NCI-H446 treated with DMSO at 0.1 percent for 48 hours (cell line): ENCODE results near the gene KRTAP13-1.
A peak's percentile ranks its signal among the peaks of the same experiment; 100 is the strongest.

Experiments
- DNase-seq: peaks from one replicate; lab custom pipeline; 2025; lab: John Stamatoyannopoulos, UW

KRTAP13-1 gene, protein sequence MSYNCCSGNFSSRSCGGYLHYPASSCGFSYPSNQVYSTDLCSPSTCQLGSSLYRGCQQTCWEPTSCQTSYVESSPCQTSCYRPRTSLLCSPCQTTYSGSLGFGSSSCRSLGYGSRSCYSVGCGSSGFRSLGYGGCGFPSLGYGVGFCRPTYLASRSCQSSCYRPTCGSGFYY

DNA sequence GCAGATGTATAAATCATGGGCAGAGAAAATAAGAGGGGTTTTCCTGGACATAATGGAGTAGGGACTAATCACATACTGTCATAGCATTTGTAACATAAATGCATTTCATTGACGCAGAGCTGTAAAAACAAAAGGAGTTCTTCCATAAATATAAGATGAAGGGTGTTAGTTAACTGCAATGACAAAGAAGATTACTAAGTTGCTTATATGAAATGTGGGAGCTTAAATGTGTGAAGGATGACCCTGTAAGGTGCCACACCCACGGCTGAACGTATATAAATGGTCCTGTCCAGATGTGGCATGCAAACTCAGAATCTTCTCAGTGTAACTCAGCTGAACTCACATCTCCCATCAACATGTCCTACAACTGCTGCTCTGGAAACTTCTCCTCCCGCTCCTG, at the start of gene KRTAP13-1:
Gene KRTAP13-1 (plus strand): TSS at position 301 of the 400 bp plus-strand sequence. CDS start 56 bp downstream, at position 357.
- DNase-seq = no peak

DNA sequence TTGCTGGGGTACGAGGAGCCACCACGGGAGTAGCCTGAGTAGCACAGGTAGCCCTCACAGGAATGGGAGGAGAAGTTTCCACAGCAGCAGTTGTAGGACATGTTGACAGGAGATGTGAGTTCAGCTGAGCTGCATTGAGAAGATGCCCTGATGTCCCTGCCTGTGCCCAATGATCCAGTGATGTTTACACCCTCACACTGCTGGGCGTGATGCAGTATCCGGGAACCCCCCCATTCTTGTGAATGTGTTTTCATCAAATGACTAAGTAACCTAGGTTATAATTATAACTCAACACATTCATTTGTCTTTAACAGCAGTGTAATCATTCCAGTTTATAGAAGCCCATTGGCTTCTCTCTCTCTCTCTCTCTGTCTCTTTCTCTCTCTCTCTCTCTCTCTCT, 47.3 kb upstream of the KRTAP13-1 start, which contains the start of gene KRTAP23-1:
Gene KRTAP23-1 (minus strand): TSS at position 101 of the 400 bp plus-strand sequence. CDS start 0 bp downstream, at position 101.
- DNase-seq = no peak

DNA sequence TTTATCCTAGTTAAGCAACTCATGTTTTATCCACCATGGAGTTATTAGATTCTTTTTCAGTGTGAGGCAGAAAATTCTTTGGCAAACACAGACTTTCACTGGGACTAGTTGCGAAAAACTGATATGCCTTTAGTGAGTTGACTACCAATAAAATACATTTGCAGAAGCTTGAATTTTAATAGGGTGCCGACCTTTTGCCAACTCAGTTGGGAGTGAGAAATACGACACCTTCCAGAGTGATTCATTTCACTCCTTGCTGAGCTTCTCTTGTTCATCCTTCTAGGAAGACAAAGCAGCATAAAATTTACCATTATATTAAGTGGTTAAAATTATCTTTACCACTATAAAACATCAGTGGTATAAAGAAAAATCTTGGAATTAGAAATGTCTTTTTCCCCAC, 46.3 kb upstream of the KRTAP13-1 start:
- DNase-seq = peak; percentile 61

DNA sequence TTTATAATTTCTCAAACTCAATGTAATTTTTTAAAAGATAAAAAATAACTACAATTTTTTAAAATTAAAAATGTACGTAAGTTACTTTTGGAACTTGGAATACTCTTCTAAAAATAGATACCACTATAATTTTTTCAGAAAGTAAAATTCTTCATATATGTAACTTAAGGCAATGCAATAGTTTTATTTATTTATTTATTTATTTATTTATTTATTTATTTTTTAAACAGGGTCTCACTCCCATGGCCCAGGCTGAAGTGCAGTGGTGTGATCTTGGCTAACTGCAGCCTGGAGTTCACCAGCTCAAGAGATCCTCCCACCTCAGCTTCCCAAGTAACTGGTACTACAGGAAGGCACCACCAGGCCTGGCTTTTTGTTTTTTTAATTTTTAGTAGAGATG, 44.3 kb upstream of the KRTAP13-1 start:
- DNase-seq = no peak

DNA sequence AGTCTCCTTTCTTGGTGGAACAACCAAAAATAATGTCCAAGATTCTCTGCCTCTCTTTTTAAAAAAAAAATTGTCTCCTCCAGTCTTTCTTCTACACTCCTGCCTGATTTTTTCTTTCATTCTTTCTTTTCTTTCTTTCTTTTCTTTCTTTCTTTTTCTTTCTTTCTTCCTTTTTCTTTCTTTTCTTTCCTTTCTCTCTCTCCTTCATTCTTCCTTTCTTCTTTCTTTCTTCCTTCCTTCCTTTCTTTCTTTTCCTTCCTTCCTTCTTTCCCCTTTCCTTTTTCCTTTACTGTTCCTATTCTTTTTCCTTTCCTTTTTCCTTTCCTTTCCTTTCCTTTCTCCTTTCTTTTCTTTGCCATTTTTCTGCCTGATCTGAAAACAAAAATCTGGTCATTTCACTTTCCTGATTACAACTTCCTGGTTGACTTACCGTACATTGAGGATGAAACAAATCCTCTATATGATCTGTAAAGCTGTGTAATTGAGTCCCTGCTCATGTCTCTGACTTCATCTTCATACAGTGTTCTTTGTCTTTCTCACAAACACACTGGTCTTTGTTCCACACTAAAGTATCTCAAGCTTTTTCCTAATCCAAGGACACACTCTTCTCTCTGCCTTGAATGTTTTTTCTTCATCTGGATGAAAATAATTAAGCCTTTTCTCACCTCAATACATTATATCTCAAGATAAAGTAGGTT, 41.4 kb upstream of the KRTAP13-1 start:
- DNase-seq = no peak

DNA sequence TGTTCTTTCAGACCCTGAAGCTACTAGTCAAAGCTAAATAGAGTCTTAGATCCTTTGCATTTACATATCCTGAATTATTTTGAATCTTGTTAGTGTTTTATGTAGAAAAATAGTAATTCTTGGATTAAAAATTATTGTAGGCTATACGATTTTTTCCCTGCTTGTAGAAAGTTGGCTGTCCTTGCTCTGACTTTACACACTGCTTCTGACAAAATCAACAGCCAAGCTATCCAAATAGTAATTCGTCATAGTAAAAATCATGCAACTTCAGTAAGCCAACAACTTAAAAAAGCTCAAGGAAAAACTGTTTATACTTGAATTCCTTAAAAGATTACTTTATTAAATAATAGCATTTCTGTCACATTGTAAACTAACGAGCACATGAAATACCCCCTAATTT, 39.9 kb upstream of the KRTAP13-1 start:
- DNase-seq = no peak

DNA sequence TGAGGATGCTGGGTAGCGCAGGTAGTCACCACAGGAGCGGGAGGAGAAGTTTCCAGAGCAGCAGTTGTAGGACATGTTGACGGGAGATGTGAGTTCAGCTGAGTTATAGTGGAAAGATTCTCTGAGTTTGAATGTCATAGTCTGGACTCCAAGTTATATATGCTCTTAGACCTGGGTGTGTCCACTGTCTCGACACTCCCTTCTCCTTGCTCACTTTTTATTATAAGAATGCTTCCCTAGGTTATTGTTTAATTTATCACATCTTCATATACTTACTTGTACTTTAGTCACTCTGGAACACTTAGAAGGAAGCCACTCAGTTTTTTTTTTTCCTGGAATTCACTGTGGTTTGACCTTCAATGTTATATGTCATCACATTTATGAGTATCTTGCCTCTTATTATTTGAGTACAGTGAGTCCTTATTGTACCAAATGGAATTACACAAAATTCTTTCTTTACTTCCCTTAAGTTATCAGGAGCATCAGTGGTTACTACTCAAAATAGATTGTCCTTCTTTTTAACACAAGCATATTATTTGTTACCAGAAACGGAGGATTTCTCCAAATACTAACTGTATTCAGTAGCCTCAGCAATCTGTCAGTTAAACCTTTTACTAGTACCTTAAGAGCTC, 23.6 kb upstream of the KRTAP13-1 start, which contains the start of gene KRTAP13-2:
Gene KRTAP13-2 (minus strand): TSS at position 133 of the 632 bp plus-strand sequence. CDS start 58 bp downstream, at position 75.
- no peak for DNase-seq

DNA sequence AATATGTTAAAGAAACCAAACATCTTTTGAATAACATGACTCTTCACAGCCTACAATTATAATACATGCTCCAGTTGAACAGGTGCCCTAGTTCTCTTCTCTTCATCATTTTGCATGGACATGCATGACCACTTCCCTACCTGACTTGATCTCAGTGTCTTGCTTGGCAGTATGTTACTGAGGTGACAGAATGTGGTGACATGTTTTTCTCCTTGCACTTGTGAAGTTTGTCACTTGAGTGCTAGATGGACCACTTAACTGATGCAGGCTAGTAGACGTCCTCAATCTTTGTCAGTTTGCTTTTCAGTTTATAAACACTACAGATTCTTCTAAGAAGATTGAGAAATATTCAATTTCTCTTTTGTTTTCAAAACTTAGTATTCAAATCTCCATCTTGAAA, 13.6 kb upstream of the KRTAP13-1 start:
- DNase-seq = no peak

DNA sequence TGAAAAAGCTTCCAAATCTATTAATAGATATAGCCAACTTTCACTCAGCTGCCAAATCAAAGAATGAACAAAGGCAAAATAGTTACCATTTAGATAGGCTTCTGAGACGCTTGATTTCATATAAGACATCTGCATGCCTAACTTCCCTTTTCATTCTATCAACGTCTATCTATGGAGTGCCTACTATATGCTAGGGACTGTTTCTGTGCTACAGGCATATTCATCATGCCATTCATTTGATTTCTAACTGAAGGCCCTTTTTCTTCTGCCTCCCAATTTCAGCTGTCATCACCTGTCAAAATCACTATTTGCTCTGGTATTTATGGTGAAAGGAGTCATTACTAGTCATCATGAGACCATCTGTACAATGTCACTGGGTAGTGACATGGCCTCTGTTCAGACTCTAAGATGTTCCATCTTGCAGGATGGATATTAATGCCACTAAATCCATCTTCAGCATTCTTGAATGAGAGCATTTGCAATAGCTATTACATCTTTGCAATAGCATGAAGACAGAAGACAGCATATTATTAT, 4.3 kb upstream of the KRTAP13-1 start:
- DNase-seq = peak; percentile 90

DNA sequence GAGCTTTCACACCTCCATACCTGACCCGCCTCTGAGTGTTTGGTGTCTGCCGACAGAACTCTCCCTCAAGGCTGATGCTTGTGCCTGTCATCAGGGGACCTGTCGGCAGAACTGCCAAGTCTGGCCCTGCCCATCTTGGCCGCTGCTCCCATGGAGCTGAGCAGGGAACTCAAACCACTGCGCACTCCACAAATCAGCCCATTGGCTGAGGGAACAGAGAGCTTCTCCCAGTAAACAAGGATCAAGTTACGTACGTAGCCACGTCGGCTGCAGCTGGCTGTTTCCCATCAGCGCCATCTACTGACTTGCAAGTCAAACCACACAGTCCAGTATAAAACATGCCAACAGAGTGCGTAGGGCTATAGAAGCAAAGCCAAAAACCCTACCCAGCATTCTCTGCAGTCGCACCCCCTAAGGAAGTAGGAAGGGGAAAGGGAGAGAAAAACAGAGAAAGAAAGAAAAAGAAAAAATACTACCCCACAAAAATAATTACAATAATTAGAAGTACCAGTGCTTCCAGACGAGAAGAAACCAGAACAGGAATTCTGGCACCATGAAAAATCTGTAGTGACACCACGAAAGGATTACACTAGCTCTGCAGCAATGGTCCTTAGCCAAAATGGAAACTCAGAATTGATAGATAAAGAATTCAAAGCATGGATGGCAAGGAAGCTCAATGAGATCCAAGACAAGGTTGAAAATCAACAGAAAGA, 13.1 kb downstream of the KRTAP13-1 start:
- peak; percentile 99 for DNase-seq

DNA sequence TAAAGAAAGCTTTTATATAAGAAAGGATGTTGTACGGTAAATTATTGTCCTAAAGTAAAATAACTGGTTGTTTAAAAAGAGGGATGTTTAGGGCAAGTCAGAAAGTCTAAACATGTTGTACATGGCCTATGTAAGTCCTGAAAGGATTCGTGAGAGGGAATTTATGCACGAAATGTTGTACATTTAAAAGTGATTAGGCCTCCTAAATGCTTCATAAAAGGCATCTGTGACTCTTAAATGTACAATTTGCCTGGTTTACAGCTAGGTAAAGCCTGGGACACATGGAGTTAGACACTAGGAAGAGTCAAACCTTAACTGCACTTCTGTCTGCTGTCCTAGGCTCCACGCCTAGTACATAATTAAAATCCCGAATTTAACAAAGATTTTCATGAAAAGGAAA, 20.2 kb downstream of the KRTAP13-1 start:
- DNase-seq = no peak

DNA sequence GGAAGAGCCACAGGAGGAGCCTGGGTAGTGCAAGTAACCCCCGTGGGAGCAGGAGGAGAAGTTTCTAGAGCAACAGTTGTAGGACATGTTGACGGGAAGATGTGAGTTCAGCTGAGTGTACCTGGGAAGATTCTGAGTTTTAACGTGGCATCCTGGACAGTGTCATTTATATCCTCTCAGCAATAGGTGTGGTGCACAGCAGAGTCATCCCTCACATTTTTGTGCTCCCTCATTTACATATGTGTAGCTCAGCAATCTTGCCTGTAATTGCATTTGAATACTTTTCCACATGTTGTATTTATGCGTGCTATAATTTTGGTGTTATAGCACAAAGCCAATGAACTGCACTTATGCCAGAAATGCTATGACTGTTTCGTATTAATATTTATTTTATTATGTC, 30.0 kb downstream of the KRTAP13-1 start, which contains the start of gene KRTAP13-3:
Gene KRTAP13-3 (minus strand): TSS at position 101 of the 400 bp plus-strand sequence. CDS start 14 bp downstream, at position 87.
- DNase-seq = no peak

DNA sequence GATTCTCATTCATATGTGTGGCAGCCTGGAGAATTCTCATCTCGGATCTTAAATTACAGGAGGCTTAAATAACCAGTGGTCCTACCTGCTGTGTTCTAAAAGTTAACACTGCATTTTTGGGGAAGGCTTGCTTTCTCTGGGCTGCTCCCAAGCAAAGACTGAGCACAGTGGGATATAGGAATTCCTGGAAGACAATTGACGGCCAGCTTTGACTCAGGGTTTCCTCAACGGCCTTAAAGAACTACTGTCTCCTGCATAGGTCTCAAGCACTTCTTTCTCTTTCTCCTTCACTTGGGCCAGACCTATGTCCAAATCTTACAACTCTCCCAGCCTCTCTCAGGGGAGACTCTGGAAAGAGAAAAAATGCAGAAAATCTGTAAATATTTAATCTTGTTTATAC, 30.9 kb downstream of the KRTAP13-1 start:
- no peak for DNase-seq

DNA sequence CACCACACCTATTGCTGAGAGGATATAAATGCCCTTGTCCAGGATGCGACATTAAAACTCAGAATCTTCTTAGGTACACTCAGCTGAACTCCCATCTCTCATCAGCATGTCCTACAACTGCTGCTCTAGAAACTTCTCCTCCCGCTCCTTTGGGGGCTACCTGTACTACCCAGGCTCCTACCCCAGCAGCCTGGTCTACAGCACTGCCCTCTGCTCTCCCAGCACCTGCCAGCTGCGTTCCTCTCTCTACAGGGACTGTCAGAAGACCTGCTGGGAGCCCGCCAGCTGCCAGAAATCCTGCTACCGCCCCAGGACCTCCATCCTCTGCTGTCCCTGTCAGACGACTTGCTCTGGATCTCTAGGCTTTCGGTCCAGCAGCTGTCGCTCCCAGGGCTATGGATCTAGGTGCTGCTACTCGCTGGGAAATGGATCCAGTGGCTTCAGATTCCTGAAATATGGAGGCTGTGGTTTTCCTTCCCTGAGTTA, 34.4 kb downstream of the KRTAP13-1 start, which contains the start of gene KRTAP13-4:
Gene KRTAP13-4 (plus strand): TSS at position 51 of the 486 bp plus-strand sequence. CDS start 56 bp downstream, at position 107.
- no peak for DNase-seq

DNA sequence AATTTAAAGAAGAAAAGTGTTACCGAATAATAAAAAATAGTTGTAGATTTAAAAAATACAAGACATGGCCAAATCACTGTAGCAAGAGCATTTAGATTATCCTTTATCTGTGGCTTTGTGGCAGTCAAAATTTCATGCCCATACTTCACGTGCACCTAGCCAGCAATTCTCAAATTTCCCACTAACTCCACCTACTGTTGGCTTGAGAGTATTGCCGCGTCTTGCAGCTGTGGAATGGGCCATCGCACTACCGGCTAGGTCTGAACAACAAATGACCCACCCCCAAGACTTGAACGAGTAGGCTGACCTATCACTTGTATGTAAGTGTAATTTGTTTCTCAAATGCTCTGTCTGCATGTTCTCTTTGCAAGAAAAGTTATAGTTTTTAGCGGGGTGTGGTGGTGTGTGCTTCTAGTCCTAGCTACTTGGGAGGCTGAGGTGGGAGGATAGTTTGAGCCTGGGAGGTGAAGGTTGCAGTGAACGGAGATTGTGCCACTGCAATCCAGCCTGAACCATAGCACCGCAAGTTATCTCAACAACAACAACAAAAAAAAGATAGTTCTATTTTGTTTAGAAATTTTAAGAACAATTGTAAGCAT, 38.3 kb downstream of the KRTAP13-1 start:
- DNase-seq = no peak

DNA sequence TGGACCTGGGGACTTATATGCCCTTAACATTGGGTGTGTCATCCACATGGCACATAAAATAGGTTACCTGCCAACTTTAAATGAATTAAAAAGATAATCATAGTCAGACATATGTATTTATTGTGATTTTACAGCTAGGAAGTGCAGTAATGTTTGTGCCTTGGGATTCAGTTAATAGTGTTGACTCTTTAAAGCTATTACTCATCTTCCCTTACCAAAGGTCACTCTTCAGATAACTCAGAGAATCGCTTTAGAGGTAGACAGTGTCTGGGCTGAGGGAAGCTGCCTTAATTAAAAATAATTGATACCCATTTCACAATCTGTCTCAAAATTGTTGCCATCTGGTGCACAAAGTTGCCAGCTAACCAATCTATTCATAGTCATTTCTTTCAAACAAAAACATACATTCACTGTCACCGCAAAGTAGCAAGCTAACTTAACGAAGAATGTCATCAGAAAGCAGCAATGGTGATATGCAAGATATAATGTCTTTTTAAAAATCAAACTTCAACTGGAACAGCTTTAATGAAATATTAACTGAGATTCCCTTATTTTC, 41.3 kb downstream of the KRTAP13-1 start:
- DNase-seq = peak; percentile 92

DNA sequence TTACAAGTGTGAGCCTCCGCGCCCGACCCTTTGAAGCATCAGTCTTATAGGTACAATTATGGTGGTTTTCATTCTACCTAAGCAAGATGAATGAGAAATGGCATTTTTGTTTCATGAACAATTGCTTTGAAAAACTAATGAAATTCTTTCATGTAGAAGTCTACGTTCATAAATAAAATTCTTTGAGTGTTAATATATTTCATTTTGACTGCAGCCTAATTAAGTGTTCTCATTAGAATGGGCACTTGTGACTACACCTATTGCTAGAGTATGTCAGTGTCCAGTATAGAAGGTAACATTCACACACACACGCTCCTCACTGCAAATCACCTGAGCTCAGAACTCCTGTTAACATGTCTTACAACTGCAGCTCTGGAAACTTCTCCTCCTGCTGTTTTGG, 44.1 kb downstream of the KRTAP13-1 start, which contains the start of gene KRTAP15-1:
Gene KRTAP15-1 (plus strand): TSS at position 301 of the 400 bp plus-strand sequence. CDS start 53 bp downstream, at position 354.
- DNase-seq = no peak

DNA sequence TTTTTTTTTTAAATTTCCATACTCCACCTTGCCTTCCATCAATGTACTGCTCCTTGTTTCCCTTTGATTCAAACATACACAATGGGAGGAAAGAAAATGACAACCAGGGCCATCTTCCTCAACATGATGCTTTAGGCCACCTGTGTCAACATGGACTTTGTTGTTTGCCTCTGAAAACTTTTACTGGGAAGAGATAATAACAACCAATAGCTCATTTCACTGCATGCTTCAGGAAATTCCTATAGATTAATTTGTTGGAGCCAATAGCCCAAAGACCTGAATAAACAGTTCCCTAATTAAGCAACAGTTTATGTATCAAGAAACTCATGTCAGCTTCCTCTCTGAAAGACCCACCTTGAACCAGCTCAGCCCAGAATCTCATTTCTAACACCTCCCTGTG, 47.4 kb downstream of the KRTAP13-1 start:
- no peak for DNase-seq

DNA sequence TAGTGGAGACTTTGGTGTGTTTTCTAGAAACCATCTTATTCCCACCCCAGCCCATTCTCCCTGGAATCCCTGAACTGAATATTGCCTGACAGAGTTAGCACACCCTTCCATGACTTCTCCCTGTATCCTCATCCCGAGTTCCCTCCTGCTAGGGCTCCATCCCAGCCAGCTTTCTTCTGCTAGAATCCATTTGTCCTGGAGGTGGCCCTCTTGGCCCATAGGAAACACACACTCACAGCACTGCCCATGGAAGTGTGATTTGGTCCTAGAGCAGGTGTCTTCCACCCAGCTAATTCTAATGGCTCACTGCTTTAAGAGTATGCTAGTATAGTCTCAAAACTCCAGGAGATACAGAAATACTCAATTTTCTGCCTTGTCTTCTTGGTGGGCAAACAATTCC, 48.4 kb downstream of the KRTAP13-1 start:
- DNase-seq = no peak
